Measurements from ENCODE around the gene TSPAN4. TPM values are rescaled to one million over a fixed set of nuclear protein-coding genes. Genes with fewer than 3 reads are reported as not detected.

The TSPAN4 gene
- total RNA-seq (2021; ENCODE audit: unreplicated experiment), result 50.3 TPM
- polyA plus RNA-seq (2012), result 61.5 and 64.3 TPM in 2 replicates
- Bru-seq, nascent RNA, result percentile 51 among the genes with signal in this experiment
- BruChase-seq, experiment 1, labeled RNA remaining after a 6-hour chase, result percentile 74 among the genes with signal in this experiment
- BruChase-seq, experiment 2, labeled RNA remaining after a 2-hour chase, result percentile 63 among the genes with signal in this experiment
- long read RNA-seq, transcript TSPAN4-206 (9 exons, 1,430 nt), result minor isoform, 7 of 123 reads
- long read RNA-seq, transcript TSPAN4-203 (9 exons, 1,423 nt), result major isoform, 26 of 123 reads
- long read RNA-seq, partial matches to known transcripts, result 24 of 123 reads
- long read RNA-seq, other reads (novel, unspliced or antisense), result 57 of 123 reads

GRCh38 chr11:842370-843002 is at the start of gene TSPAN4, which contains the start of gene POLR2L:
TSS of gene TSPAN4 (plus strand) at chr11:842852. CDS start at chr11:850305, 7,453 bp downstream.
TSS of gene POLR2L (minus strand) at chr11:842529. CDS start at chr11:842508, 21 bp downstream.
- Histone ChIP-seq H3K79me2 (ENCODE audit: insufficient read depth, low read length) (peaks cover 60% of the 10 kb centered on the region), H3K4me2 (ENCODE audit: low read length) (peak within 1 kb of the TSS; percentile 92), H3K9ac (ENCODE audit: low read length) (peak within 1 kb of the TSS; percentile 99), H3K9me3 (ENCODE audit: control insufficient read depth in 1 of 2, insufficient read depth in 1 of 2, low read depth in 1 of 2, low read length in 2 of 2) (no peaks in the 10 kb centered on the region), H3K27me3 (ENCODE audit: insufficient read depth, low read length) (no peaks in the 10 kb centered on the region), H3K36me3 (ENCODE audit: control insufficient read depth in 1 of 2, insufficient read depth in 2 of 2, low read length in 2 of 2) (peaks cover 3 to 30% of the 10 kb centered on the region in 2 experiments; a peak in 3 of 4 replicates), H2AFZ (ENCODE audit: low read depth, low read length, poor library complexity, severe bottlenecking) (no peak within 1 kb of the TSS), H3K4me1 (ENCODE audit: control insufficient read depth in 1 of 2, insufficient read depth in 2 of 2, low read length in 2 of 2) (peaks cover 42 to 71% of the 10 kb centered on the region in 2 experiments), H3K27ac (ENCODE audit: low read depth, low read length) (peak within 1 kb of the TSS; percentile 97), H4K20me1 (ENCODE audit: insufficient read depth) (peaks cover 17% of the 10 kb centered on the region; the same call in 1 of the 2 replicates), H3K4me3 (replicated peaks in 1 of 2; ENCODE audit: low read depth in 1 of 2, low read length in 2 of 2) (peak within 1 kb of the TSS; percentile 66 to 98), H3K9me2 (ENCODE audit: insufficient read depth) (no peaks in the 10 kb centered on the region)
- DNase-seq (ENCODE audit: low read depth, low spot score) (peak; percentile 74), ATAC-seq (peak; percentile 33)
- ChIA-PET CTCF (interaction anchor here (1.3 kb wide), 1 partner anchor 14 kb away, joined by 7 read pairs; no protein-coding TSS in a partner anchor), RAD21 (ENCODE audit: low non-redundant PET in 1 of 2, low total read pairs in 2 of 2, uncharacterized antibody in 2 of 2, unreplicated experiment in 2 of 2) (no interaction called here), POLR2A (interaction anchor here (0.7 to 2.5 kb wide), 5 partner anchors 11 to 231 kb away, joined by 3 to 14 read pairs (median 3); partner anchors contain the start of gene PNPLA2)
- no peak for TF ChIP-seq FOSL1 (IDR thresholded peaks at IDR 0.05; ENCODE audit: low read depth)
- TF ChIP-seq POLR2AphosphoS5 (IDR thresholded peaks at IDR 0.05; ENCODE audit: low read depth, low read length), result peak; percentile 100
- TF ChIP-seq CTCF (IDR thresholded peaks at IDR 0.05 in 2 of 3, conservative IDR thresholded peaks at IDR 0.05 in 1 of 3; ENCODE audit: borderline replicate concordance in 1 of 3, insufficient read depth in 1 of 3, low read depth in 2 of 3, low read length in 2 of 3), result no peak
- no peak for TF ChIP-seq CBX3 (IDR thresholded peaks at IDR 0.05; ENCODE audit: low read depth)
- no peak for TF ChIP-seq JUND (IDR thresholded peaks at IDR 0.05)
- TF ChIP-seq RAD21 (IDR thresholded peaks at IDR 0.05; ENCODE audit: low read depth), result no peak
- no peak for TF ChIP-seq EZH2phosphoT487 (IDR thresholded peaks at IDR 0.05; ENCODE audit: borderline replicate concordance)
- peak; percentile 96 for TF ChIP-seq POLR2A (IDR thresholded peaks at IDR 0.05; ENCODE audit: borderline replicate concordance, extremely low read depth, insufficient read depth, insufficient read length)
- TF ChIP-seq ZNF274 (IDR thresholded peaks at IDR 0.05; ENCODE audit: low read depth, low read length), result no peak
- no peak for TF ChIP-seq CEBPB (IDR thresholded peaks at IDR 0.05; ENCODE audit: low read depth)
- TF ChIP-seq ZBTB33 (IDR thresholded peaks at IDR 0.05; ENCODE audit: extremely low read depth, insufficient replicate concordance, low read length), result peak; percentile 84
- TF ChIP-seq, protein P1, sequence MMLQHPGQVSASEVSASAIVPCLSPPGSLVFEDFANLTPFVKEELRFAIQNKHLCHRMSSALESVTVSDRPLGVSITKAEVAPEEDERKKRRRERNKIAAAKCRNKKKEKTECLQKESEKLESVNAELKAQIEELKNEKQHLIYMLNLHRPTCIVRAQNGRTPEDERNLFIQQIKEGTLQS (IDR thresholded peaks at IDR 0.05), result no peak
- no peak for TF ChIP-seq TCF7L2 (IDR thresholded peaks at IDR 0.05; ENCODE audit: borderline replicate concordance, extremely low read depth, insufficient read depth, insufficient read length)
- TF ChIP-seq ELF1 (IDR thresholded peaks at IDR 0.05; ENCODE audit: borderline replicate concordance, low read depth), result no peak
- TF ChIP-seq SP1 (IDR thresholded peaks at IDR 0.05; ENCODE audit: low read depth), result no peak
- no peak for TF ChIP-seq EZH2 (IDR thresholded peaks at IDR 0.05)
- no peak for TF ChIP-seq SRF (IDR thresholded peaks at IDR 0.05; ENCODE audit: low read depth)
- no peak for TF ChIP-seq MAX (IDR thresholded peaks at IDR 0.05)
- peak; percentile 82 for TF ChIP-seq YY1 (IDR thresholded peaks at IDR 0.05; ENCODE audit: extremely low read depth, insufficient replicate concordance, low read depth, low read length)
- peak; percentile 76; the same call in 1 of the 2 replicates for TF ChIP-seq ZFX (IDR thresholded peaks at IDR 0.05)
- TF ChIP-seq EGR1 (IDR thresholded peaks at IDR 0.05; ENCODE audit: low read depth), result no peak
- TF ChIP-seq SIN3A (IDR thresholded peaks at IDR 0.05; ENCODE audit: low read depth), result no peak
- BruUV-seq (replicated peaks), result no TSS peak
- intact Hi-C loops (cut with micrococcal nuclease), result loop anchor here (5.0 kb wide), 1 partner anchor 35 kb away; the partner anchor contains the start of genes PIDD1 and RPLP2

Data from HCT116 (cell line).